Trophoblast cell (in vitro differentiated cells and primary cell): ENCODE data around the gene MRPS6.
A peak's percentile ranks its signal among the peaks of the same experiment; 100 is the strongest.

Experiments
- DNase-seq, 2 donors: peaks; one replicate each; pipeline ENCODE4 v3.0.0-alpha.2; 2016
- H2AFZ ChIP-seq: 2 replicates; pipeline ENCODE4 v1.6.1; 2013; ENCODE audit warnings: low read length, moderate library complexity, mild to moderate bottlenecking; ENCODE audit not compliant: insufficient read depth, poor library complexity
- H2AK5ac ChIP-seq: 2 replicates; pipeline ENCODE4 v1.6.1; 2013; ENCODE audit warnings: mild to moderate bottlenecking, low read length
- H2BK120ac ChIP-seq: 2 replicates; pipeline ENCODE4 v1.6.1; 2013; ENCODE audit warnings: low read length, mild to moderate bottlenecking, moderate library complexity; ENCODE audit not compliant: insufficient read depth, poor library complexity
- H2BK12ac ChIP-seq: 2 replicates; pipeline ENCODE4 v1.6.1; 2013; ENCODE audit warnings: mild to moderate bottlenecking, low read length, moderate library complexity
- H2BK5ac ChIP-seq: 2 replicates; pipeline ENCODE4 v1.6.1; 2013; ENCODE audit warnings: low read length, low read depth, moderate library complexity, mild to moderate bottlenecking; ENCODE audit not compliant: poor library complexity
- H3K14ac ChIP-seq: 2 replicates; pipeline ENCODE4 v1.6.1; 2013; ENCODE audit warnings: mild to moderate bottlenecking, low read length
- H3K18ac ChIP-seq: 2 replicates; pipeline ENCODE4 v1.6.1; 2013; ENCODE audit warnings: mild to moderate bottlenecking, low read length
- H3K23ac ChIP-seq: 2 replicates; pipeline ENCODE4 v1.6.1; 2013; ENCODE audit warnings: low read length
- H3K27ac ChIP-seq: 2 replicates; pipeline ENCODE4 v1.5.1; 2013; ENCODE audit warnings: low read depth, mild to moderate bottlenecking, inconsistent platforms, low read length, moderate library complexity
- H3K27me3 ChIP-seq: 2 replicates; pipeline ENCODE4 v1.6.1; 2013; ENCODE audit warnings: inconsistent platforms, mild to moderate bottlenecking, low read length, moderate library complexity; ENCODE audit not compliant: insufficient read depth
- H3K36me3 ChIP-seq, 2 experiments: 1 replicate in 1 of 2; 2 replicates in 1 of 2; pipeline ENCODE4 v1.6.1; 2013; ENCODE audit warnings: low read length in 2 of 2, mild to moderate bottlenecking in 2 of 2, moderate library complexity in 1 of 2; ENCODE audit not compliant: insufficient read depth in 2 of 2, control insufficient read depth in 1 of 2
- H3K4ac ChIP-seq: 2 replicates; pipeline ENCODE4 v1.6.1; 2013; ENCODE audit warnings: low read depth, mild to moderate bottlenecking, low read length, moderate library complexity
- H3K4me1 ChIP-seq, 2 experiments: 1 replicate in 1 of 2; 2 replicates in 1 of 2; pipeline ENCODE4 v1.6.1; 2013; ENCODE audit warnings: low read length in 2 of 2, mild to moderate bottlenecking in 2 of 2, moderate library complexity in 1 of 2; ENCODE audit not compliant: insufficient read depth in 2 of 2, control insufficient read depth in 1 of 2
- H3K4me2 ChIP-seq: 2 replicates; pipeline ENCODE4 v1.6.1; 2013; ENCODE audit warnings: inconsistent platforms, mild to moderate bottlenecking, low read length, moderate library complexity
- H3K4me3 ChIP-seq: 2 replicates; pipeline ENCODE4 v1.5.1; 2013; ENCODE audit warnings: mild to moderate bottlenecking, low read depth, low read length, inconsistent platforms
- H3K79me1 ChIP-seq: one replicate; pipeline ENCODE4 v1.6.1; 2013; ENCODE audit warnings: low read length
- H3K79me2 ChIP-seq: 2 replicates; pipeline ENCODE4 v1.6.1; 2013; ENCODE audit warnings: low read length, mild to moderate bottlenecking; ENCODE audit not compliant: control insufficient read depth, insufficient read depth, poor library complexity
- H3K9ac ChIP-seq: 2 replicates; pipeline ENCODE4 v1.6.1; 2013; ENCODE audit warnings: mild to moderate bottlenecking, low read length
- H3K9me3 ChIP-seq: 2 replicates; pipeline ENCODE4 v1.6.1; 2013; ENCODE audit warnings: low read depth, mild to moderate bottlenecking, control low read depth, inconsistent platforms, low read length; ENCODE audit not compliant: insufficient read depth
- H4K12ac ChIP-seq: 2 replicates; pipeline ENCODE4 v1.6.1; 2013; ENCODE audit warnings: low read depth, mild to moderate bottlenecking, low read length, moderate library complexity
- H4K8ac ChIP-seq: 2 replicates; pipeline ENCODE4 v1.6.1; 2013; ENCODE audit warnings: low read depth, mild to moderate bottlenecking, low read length, moderate library complexity
- H4K91ac ChIP-seq: one replicate; pipeline ENCODE4 v1.6.1; 2013; ENCODE audit warnings: low read depth, mild to moderate bottlenecking, low read length, moderate library complexity
- WGBS: extraction: QIAGEN DNeasy Blood & Tissue Kit; methylation state at CpG from one replicate; pipeline ENCODE4 v1.1.7; 2013; ENCODE audit warnings: missing lambda C conversion rate; ENCODE audit not compliant: insufficient read length, insufficient coverage; ENCODE audit errors: extremely low coverage; 5-methylcytosine and 5-hydroxymethylcytosine counted together

The MRPS6 gene

DNA sequence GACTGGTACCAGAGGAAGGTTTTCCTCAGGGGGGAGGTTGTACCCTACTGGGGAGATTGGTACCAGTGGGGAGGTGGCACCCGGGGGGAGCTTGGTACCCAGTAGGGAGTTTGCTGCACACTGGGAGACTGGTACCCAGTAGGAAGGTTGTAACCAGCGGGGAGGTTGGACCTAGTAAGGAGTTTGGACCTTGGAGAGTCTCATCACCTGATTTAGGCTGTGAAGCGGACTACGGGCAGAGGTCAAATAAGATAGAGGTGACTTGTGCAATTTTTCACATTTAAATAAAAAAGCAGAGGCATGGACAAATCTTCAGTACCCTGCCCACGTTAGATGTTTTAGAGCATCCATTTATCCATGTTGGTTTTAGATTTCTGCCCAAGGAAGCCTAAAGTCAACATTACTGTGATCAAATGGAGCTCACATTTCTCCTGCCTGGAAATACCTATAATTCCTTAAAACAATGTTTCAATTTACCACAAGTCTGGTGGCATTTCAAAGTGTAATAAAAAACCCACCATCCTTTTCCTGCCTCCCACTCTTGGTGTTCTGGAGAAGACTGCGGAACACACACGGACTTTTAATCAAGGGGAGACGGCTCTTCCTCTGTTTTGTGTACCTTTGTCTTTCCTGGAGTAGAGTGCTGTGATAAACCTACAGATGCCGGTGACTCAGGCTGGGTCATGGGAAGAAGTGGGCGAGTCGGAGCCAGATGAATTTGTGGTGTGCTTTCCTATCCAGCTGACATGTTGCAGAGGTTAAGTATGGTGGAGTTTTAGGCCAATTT is 36.2 kb upstream of the MRPS6 start:
- H3K79me1 ChIP-seq, result no peaks in the 10 kb centered on the region
- H3K27ac ChIP-seq, result no peak overlapping the region
- no peaks in the 10 kb centered on the region for H3K9me3 ChIP-seq
- no peak overlapping the region for H3K18ac ChIP-seq
- H3K27me3 ChIP-seq, result no peaks in the 10 kb centered on the region
- no peak overlapping the region for H2BK5ac ChIP-seq
- H3K14ac ChIP-seq, result no peak overlapping the region
- H2BK12ac ChIP-seq, result no peak overlapping the region
- no peak for DNase-seq
- no peak overlapping the region for H3K23ac ChIP-seq
- H3K9ac ChIP-seq, result no peak overlapping the region
- H3K4me2 ChIP-seq, result no peak overlapping the region
- no peak overlapping the region for H4K91ac ChIP-seq
- no peak overlapping the region for H3K4ac ChIP-seq
- H3K4me1 ChIP-seq, result peaks cover 0 to 8% of the 10 kb centered on the region in 2 experiments
- WGBS, result no CpG with 5 or more reads among the region's 11 CpGs
- no peaks in the 10 kb centered on the region for H3K79me2 ChIP-seq
- H3K36me3 ChIP-seq, result no peaks in the 10 kb centered on the region
- H3K4me3 ChIP-seq, result no peak overlapping the region
- no peak overlapping the region for H4K12ac ChIP-seq
- no peak overlapping the region for H2BK120ac ChIP-seq
- no peak overlapping the region for H4K8ac ChIP-seq
- H2AK5ac ChIP-seq, result no peak overlapping the region
- no peak overlapping the region for H2AFZ ChIP-seq

DNA sequence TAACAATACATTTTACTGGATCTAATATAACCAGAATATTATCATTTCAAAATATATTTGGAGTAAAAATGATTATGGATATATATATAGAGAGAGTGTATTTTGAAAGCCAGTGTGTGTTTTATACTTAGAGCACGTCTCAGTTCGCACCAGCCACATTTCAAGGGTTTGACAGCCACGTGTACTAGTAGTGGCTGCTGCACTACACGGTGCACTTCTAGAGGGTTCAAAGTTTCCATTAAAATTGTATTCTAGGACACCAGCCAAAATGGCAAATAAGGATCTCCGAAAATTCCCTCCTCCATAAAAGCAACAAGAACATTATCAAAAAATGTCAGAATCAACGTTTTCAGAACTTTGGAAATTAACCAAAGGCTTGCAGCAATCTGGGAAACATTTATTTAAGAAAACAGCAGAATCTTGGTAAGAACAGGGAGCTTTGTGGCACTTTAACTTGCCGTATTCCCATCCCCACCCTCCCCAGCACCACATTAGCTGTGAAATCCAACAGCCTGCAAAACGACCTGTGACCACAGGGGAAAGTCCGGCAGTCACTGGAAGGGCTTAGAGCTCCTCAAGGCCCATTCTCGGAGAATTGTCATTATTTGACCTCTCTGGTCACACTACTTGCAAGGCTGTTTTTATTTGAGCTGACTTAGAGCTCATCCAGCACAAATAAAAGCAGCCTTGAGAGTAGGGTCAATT is 33.5 kb upstream of the MRPS6 start:
- Histone ChIP-seq H3K4me2 (no peak overlapping the region), H3K23ac (no peak overlapping the region), H3K9me3 (no peaks in the 10 kb centered on the region), H3K79me2 (no peaks in the 10 kb centered on the region), H3K4me1 (peaks cover 0 to 6% of the 10 kb centered on the region in 2 experiments), H3K79me1 (no peaks in the 10 kb centered on the region), H2AFZ (no peak overlapping the region), H4K91ac (no peak overlapping the region), H4K12ac (no peak overlapping the region), H3K14ac (no peak overlapping the region), H3K27me3 (no peaks in the 10 kb centered on the region), H4K8ac (no peak overlapping the region), H2AK5ac (no peak overlapping the region), H3K9ac (no peak overlapping the region), H2BK5ac (no peak overlapping the region), H2BK120ac (no peak overlapping the region), H3K4me3 (no peak overlapping the region), H3K27ac (no peak overlapping the region), H2BK12ac (no peak overlapping the region), H3K36me3 (no peaks in the 10 kb centered on the region), H3K4ac (no peak overlapping the region), H3K18ac (no peak overlapping the region)
- no peak for DNase-seq
- WGBS, result no CpG with 5 or more reads among the region's 10 CpGs

- Histone ChIP-seq H3K4me3 (no peak overlapping the region), H3K4ac (no peak overlapping the region), H3K36me3 (no peaks in the 10 kb centered on the region), H3K79me2 (no peaks in the 10 kb centered on the region), H3K9ac (no peak overlapping the region), H3K23ac (no peak overlapping the region), H3K4me1 (peaks cover 0 to 2% of the 10 kb centered on the region in 2 experiments), H2BK5ac (no peak overlapping the region), H2BK12ac (no peak overlapping the region), H2AK5ac (no peak overlapping the region), H3K14ac (no peak overlapping the region), H4K8ac (no peak overlapping the region), H3K27me3 (no peaks in the 10 kb centered on the region), H3K27ac (no peak overlapping the region), H3K4me2 (no peak overlapping the region), H3K9me3 (no peaks in the 10 kb centered on the region), H4K12ac (no peak overlapping the region), H2BK120ac (no peak overlapping the region), H3K79me1 (no peaks in the 10 kb centered on the region), H3K18ac (no peak overlapping the region), H2AFZ (no peak overlapping the region), H4K91ac (no peak overlapping the region)
- DNase-seq, result no peak
- WGBS, result no CpG with 5 or more reads among the region's 1 CpG
Observed at GRCh38 chr21:34042735-34043134, 30.6 kb upstream of the MRPS6 start.

GRCh38 chr21:34043333-34043732 is 30.0 kb upstream of the MRPS6 start:
- Histone ChIP-seq H3K9me3 (no peaks in the 10 kb centered on the region), H2BK5ac (no peak overlapping the region), H4K91ac (no peak overlapping the region), H2AFZ (no peak overlapping the region), H3K4me2 (no peak overlapping the region), H3K27me3 (no peaks in the 10 kb centered on the region), H3K18ac (no peak overlapping the region), H2BK120ac (no peak overlapping the region), H2AK5ac (no peak overlapping the region), H3K79me2 (no peaks in the 10 kb centered on the region), H4K12ac (no peak overlapping the region), H3K4me3 (no peak overlapping the region), H3K79me1 (no peaks in the 10 kb centered on the region), H4K8ac (no peak overlapping the region), H3K4me1 (no peaks in the 10 kb centered on the region), H2BK12ac (no peak overlapping the region), H3K36me3 (no peaks in the 10 kb centered on the region), H3K14ac (no peak overlapping the region), H3K23ac (no peak overlapping the region), H3K9ac (no peak overlapping the region), H3K27ac (no peak overlapping the region), H3K4ac (no peak overlapping the region)
- DNase-seq, result peak; percentile 73 to 82
- no CpG with 5 or more reads among the region's 4 CpGs for WGBS
